ENCODE measurements around the gene ATRN. TPM values are rescaled to one million over a fixed set of nuclear protein-coding genes. Genes with fewer than 3 reads are reported as not detected.

The ATRN gene
- total RNA-seq, 2 experiments from 2014 or later: 7.3 to 7.8 TPM

DNA sequence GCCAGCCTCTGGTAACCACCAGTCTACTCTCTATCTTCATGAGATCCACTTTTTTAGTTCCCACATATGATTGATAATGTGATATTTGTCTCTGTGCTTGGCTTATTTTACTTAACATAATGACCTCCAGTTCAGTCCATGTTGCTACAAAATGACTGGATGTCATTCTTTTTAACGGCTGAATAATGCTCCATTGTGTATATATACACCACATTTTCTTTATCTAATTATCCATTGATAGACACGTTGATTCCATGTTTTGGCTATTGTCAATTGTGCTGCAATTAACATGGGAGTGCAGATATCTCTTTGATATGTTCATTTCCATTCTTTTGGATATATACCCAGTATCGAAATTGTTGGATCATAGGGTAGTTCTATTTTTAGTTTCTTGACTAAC, 89.3 kb downstream of the ATRN start:
- ChIA-PET POLR2A (no interaction called here), CTCF (interaction anchor here (0.7 to 1.7 kb wide), 2 partner anchors 20 to 257 kb away, joined by 3 read pairs; no protein-coding TSS in a partner anchor)
- Mint-ChIP-seq H3K9me3 (no peaks in the 10 kb centered on the region), H3K4me1 (ENCODE audit: low read depth) (no peaks in the 10 kb centered on the region), H3K4me3 (no peak overlapping the region), H3K27ac (no peak overlapping the region), H3K27me3 (no peaks in the 10 kb centered on the region), H3K36me3 (peaks cover 3% of the 10 kb centered on the region)
- intact Hi-C loops (cut with micrococcal nuclease): loop anchor here (10.0 kb wide), 1 partner anchor 155 kb away; the partner anchor contains the start of gene SIGLEC1
- no peak for DNase-seq

DNA sequence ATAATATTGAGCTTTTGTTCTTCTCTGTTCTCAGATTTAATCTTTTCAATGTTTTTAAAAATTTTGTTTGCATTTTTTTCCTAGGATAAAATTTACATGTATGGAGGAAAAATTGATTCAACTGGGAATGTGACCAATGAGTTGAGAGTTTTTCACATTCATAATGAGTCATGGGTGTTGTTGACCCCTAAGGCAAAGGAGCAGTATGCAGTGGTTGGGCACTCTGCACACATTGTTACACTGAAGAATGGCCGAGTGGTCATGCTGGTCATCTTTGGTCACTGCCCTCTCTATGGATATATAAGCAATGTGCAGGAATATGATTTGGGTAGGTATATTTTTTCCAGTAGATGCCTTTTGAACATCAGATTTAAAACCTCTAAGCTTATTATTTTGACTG, 89.8 kb downstream of the ATRN start:
- intact Hi-C loops (cut with micrococcal nuclease): loop anchor here (10.0 kb wide), 1 partner anchor 154 kb away; the partner anchor contains the start of gene SIGLEC1
- no peak overlapping the region for H3K4me3 Mint-ChIP-seq
- CTCF ChIA-PET: interaction anchor here (1.7 kb wide), 1 partner anchor 258 kb away, joined by 3 read pairs; no protein-coding TSS in a partner anchor
- H3K27me3 Mint-ChIP-seq: no peaks in the 10 kb centered on the region
- POLR2A ChIA-PET: no interaction called here
- no peaks in the 10 kb centered on the region for H3K9me3 Mint-ChIP-seq
- no peak for DNase-seq
- no peaks in the 10 kb centered on the region for H3K4me1 Mint-ChIP-seq (ENCODE audit: low read depth)
- H3K36me3 Mint-ChIP-seq: peaks cover 3% of the 10 kb centered on the region
- no peak overlapping the region for H3K27ac Mint-ChIP-seq

DNA sequence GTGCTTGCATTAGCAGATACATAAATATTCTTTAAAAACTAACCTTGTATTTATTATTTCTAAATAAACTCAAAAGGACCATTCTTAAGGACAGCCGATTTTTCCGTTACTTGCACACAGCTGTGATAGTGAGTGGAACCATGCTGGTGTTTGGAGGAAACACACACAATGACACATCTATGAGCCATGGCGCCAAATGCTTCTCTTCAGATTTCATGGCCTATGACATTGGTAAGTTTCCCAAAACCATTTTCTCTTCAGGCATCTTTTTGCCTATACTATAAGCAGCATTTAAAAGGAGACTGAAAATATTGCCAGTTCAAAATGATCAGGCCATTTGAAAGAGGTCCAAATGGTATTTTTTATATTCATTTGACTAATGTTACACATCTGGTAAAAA, 92.3 kb downstream of the ATRN start:
- Mint-ChIP-seq H3K36me3 (peaks cover 7% of the 10 kb centered on the region), H3K27me3 (no peaks in the 10 kb centered on the region), H3K9me3 (no peaks in the 10 kb centered on the region), H3K27ac (no peak overlapping the region), H3K4me3 (no peak overlapping the region), H3K4me1 (ENCODE audit: low read depth) (no peaks in the 10 kb centered on the region)
- intact Hi-C loops (cut with micrococcal nuclease): loop anchor here (10.0 kb wide), 1 partner anchor 152 kb away; the partner anchor contains the start of gene SIGLEC1
- DNase-seq: no peak
- CTCF ChIA-PET: interaction anchor here (0.6 to 4.9 kb wide), 16 partner anchors 8 to 182 kb away, joined by 3 to 25 read pairs (median 4); no protein-coding TSS in a partner anchor
- POLR2A ChIA-PET: no interaction called here

DNA sequence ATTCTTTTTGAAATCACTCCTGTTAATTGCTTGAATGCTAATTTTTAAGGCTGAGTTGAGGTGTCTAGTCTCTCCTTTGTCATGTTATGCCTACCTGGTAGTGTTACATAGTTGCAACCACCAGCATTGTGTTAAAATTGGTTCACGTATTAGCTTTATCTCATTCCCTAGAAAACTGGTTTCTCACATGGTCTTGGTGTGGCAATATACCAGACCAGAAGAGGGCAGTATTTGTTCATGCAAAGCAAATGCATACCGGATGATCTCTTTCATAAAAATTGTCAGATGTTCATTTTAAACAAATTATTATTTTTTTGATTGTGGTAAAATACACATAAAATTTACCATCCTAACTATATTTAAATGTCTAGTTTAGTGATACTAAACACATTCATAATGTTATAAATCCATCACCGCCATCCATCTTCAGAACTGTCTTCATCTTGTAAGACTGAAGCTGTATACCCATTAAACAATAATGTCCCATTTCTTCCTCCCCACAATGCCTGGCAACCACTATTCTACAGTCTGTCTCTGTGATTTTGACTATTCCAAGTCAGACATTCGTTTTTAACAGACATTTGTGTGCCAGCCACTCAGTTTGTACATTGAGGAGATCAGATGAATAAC, 92.8 kb downstream of the ATRN start:
- peaks cover 7% of the 10 kb centered on the region for H3K36me3 Mint-ChIP-seq
- no peaks in the 10 kb centered on the region for H3K27me3 Mint-ChIP-seq
- ChIA-PET CTCF (interaction anchor here (0.6 to 4.9 kb wide), 16 partner anchors 8 to 300 kb away, joined by 3 to 25 read pairs (median 4); no protein-coding TSS in a partner anchor), POLR2A (no interaction called here)
- H3K9me3 Mint-ChIP-seq: no peaks in the 10 kb centered on the region
- no peak overlapping the region for H3K27ac Mint-ChIP-seq
- intact Hi-C loops (cut with micrococcal nuclease): loop anchor here (10.0 kb wide), 1 partner anchor 151 kb away; the partner anchor contains the start of gene SIGLEC1
- DNase-seq: no peak
- no peak overlapping the region for H3K4me3 Mint-ChIP-seq
- no peaks in the 10 kb centered on the region for H3K4me1 Mint-ChIP-seq (ENCODE audit: low read depth)

DNA sequence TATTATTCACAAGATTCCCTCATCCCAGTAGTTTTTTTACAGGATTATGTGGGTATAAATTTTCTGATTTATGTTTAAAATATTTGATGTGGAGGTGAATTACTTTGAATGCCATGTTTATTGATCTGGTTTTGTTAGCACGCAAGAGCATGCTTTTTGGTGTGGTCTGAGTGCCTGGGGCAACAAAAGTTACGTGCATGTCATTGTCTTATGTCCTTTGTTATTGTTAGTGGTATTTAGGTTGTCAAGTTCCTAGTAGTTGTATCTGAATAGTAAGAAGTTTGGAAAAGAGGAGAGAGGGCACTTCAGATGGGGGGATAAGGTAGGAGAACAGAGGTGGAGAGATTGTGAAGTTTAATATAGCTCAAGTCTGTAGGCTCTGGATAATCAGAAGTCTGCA, 95.0 kb downstream of the ATRN start:
- Mint-ChIP-seq H3K4me1 (ENCODE audit: low read depth) (no peaks in the 10 kb centered on the region), H3K36me3 (peaks cover 7% of the 10 kb centered on the region), H3K9me3 (no peaks in the 10 kb centered on the region), H3K27me3 (no peaks in the 10 kb centered on the region), H3K27ac (no peak overlapping the region), H3K4me3 (no peak overlapping the region)
- no peak for DNase-seq
- intact Hi-C loops (cut with micrococcal nuclease): loop anchor here (10.0 kb wide), 1 partner anchor 149 kb away; the partner anchor contains the start of gene SIGLEC1
- ChIA-PET CTCF (interaction anchor here (0.7 to 4.9 kb wide), 2 partner anchors 145 to 382 kb away, joined by 3 to 25 read pairs; no protein-coding TSS in a partner anchor), POLR2A (no interaction called here)

DNA sequence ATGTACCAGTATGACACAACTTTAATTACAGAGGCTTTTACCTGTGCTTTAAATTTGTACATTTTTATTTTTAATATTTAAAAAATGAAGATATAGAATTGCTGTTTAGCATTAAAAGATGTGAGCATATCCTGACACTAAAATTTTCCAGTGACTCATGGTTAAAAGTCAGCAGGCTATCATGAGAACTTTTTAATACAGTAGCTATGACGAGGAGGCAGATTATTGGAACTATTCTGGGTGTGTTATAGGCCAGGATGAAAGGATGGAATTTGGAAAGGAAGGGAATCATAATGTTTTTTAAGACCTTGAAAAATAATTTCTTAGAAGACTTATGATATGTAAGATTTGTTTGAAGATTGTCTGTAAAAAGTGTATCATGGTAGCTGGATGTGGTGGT, 101.3 kb downstream of the ATRN start:
- no peak overlapping the region for H3K27ac Mint-ChIP-seq
- DNase-seq: no peak
- no peaks in the 10 kb centered on the region for H3K9me3 Mint-ChIP-seq
- ChIA-PET CTCF (no interaction called here), POLR2A (no interaction called here)
- H3K27me3 Mint-ChIP-seq: no peaks in the 10 kb centered on the region
- H3K4me1 Mint-ChIP-seq (ENCODE audit: low read depth): no peaks in the 10 kb centered on the region
- intact Hi-C loops (cut with micrococcal nuclease): no loop called here
- peaks cover 15% of the 10 kb centered on the region for H3K36me3 Mint-ChIP-seq
- no peak overlapping the region for H3K4me3 Mint-ChIP-seq

DNA sequence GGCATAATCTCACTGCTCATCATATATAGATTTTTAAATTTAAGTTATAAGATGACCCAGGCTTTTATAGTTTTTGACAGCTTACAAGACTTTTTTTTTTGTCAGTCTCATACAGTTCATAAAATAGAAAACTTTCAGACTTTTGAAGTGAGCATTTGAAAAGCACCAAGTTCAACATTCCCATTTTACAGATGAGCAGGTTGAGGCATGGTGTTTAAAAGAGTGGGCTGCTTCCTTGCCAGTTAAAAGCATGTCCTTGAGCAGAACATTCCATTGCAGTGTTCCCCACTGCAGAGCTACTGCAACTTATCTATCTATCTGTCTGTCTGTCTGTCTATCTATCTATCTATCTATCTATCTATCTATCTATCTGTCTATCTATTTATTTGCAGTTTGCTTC, 105.5 kb downstream of the ATRN start:
- Mint-ChIP-seq H3K36me3 (peaks cover 25% of the 10 kb centered on the region), H3K9me3 (no peaks in the 10 kb centered on the region), H3K27ac (no peak overlapping the region), H3K4me1 (ENCODE audit: low read depth) (no peaks in the 10 kb centered on the region), H3K27me3 (no peaks in the 10 kb centered on the region), H3K4me3 (no peak overlapping the region)
- ChIA-PET CTCF (no interaction called here), POLR2A (no interaction called here)
- intact Hi-C loops (cut with micrococcal nuclease): no loop called here
- DNase-seq: no peak

DNA sequence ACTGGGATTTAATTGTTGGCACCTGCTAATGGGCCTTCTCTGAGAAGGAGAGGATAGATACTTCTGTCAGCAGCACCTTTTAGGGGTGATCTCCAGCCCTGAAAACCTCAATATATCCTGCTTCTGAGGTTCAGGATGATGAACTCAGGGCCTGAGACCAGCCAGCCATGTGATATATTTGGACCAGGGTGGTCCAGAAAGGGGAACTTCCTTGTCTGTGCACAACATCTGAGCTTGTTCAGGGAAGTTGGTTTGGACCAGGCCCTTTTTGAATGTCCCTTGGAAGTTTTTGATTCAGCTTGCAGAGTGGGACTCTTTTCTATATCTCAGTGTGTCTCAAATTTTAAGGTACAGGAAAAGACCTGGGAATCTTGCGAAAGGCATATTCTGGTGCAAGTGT, 106.5 kb downstream of the ATRN start:
- Mint-ChIP-seq H3K4me3 (no peak overlapping the region), H3K27ac (no peak overlapping the region), H3K36me3 (peaks cover 28% of the 10 kb centered on the region), H3K9me3 (no peaks in the 10 kb centered on the region), H3K4me1 (ENCODE audit: low read depth) (no peaks in the 10 kb centered on the region), H3K27me3 (no peaks in the 10 kb centered on the region)
- CTCF ChIA-PET: no interaction called here
- intact Hi-C loops (cut with micrococcal nuclease): no loop called here
- no peak for DNase-seq
- POLR2A ChIA-PET: no interaction called here

DNA sequence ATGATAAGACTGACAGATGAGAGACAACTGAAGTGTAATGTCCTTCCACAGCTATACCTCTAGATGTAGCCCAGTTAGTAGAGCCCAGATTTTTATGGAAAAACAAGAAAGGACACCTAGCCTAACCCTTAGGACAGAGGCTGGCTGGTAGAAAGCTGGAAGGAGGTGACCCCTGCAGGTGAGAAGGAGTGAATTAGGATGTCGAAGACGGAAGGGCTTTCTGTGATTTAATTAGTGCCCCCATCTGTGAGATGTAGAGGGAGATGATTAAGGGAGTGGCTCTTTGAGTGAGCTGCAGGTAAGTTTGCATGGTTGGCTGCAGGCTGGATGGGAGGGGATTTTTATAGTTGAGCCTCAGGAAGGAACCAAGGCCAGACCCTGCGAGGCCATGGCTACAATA, 109.6 kb downstream of the ATRN start:
- Mint-ChIP-seq H3K27me3 (no peaks in the 10 kb centered on the region), H3K9me3 (no peaks in the 10 kb centered on the region), H3K27ac (no peak overlapping the region), H3K36me3 (peaks cover 45% of the 10 kb centered on the region), H3K4me3 (no peak overlapping the region), H3K4me1 (ENCODE audit: low read depth) (no peaks in the 10 kb centered on the region)
- DNase-seq: no peak
- intact Hi-C loops (cut with micrococcal nuclease): no loop called here
- CTCF ChIA-PET: interaction anchor here (0.6 to 0.8 kb wide), 2 partner anchors 16 to 21 kb away, joined by 3 read pairs; no protein-coding TSS in a partner anchor
- POLR2A ChIA-PET: no interaction called here

DNA sequence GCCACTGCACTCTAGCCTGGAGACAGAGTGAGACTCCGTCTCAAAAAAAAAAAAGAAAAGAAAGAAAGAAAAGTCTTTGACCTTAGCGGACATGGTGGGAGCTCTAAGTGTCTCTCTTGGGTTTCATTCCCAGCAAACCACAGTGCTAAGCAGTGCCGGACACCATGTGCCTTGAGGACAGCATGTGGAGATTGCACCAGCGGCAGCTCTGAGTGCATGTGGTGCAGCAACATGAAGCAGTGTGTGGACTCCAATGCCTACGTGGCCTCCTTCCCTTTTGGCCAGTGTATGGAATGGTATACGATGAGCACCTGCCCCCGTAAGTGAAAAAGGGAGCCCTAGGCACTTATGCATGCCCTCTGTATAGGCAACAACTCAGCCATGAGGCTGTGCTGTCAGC, 112.9 kb downstream of the ATRN start:
- H3K4me3 Mint-ChIP-seq: no peak overlapping the region
- intact Hi-C loops (cut with micrococcal nuclease): no loop called here
- peaks cover 45% of the 10 kb centered on the region for H3K36me3 Mint-ChIP-seq
- no peaks in the 10 kb centered on the region for H3K9me3 Mint-ChIP-seq
- H3K27ac Mint-ChIP-seq: no peak overlapping the region
- ChIA-PET POLR2A (no interaction called here), CTCF (no interaction called here)
- no peaks in the 10 kb centered on the region for H3K4me1 Mint-ChIP-seq (ENCODE audit: low read depth)
- DNase-seq: no peak
- no peaks in the 10 kb centered on the region for H3K27me3 Mint-ChIP-seq

DNA sequence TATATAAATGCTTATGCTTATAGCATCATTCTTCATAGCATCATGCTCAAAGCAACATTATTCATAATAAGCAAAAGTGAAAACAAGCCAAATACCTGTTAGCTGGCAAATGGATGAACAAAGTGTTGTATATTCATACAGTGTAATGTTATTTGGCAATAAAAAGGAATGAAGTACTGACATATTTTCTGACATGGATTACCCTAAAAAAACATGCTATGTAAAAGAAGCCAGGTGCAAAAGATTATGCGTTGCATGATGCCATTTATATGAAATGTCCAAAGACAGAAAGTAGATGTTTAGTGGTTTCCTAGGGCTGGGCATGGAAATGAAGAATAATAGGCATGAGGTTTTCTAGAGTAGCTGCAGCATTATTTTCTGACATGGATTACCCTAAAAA, 115.3 kb downstream of the ATRN start:
- Mint-ChIP-seq H3K27ac (no peak overlapping the region), H3K4me1 (ENCODE audit: low read depth) (no peaks in the 10 kb centered on the region), H3K36me3 (peaks cover 45% of the 10 kb centered on the region), H3K27me3 (no peaks in the 10 kb centered on the region), H3K9me3 (no peaks in the 10 kb centered on the region), H3K4me3 (no peak overlapping the region)
- intact Hi-C loops (cut with micrococcal nuclease): no loop called here
- no peak for DNase-seq
- ChIA-PET CTCF (no interaction called here), POLR2A (no interaction called here)

DNA sequence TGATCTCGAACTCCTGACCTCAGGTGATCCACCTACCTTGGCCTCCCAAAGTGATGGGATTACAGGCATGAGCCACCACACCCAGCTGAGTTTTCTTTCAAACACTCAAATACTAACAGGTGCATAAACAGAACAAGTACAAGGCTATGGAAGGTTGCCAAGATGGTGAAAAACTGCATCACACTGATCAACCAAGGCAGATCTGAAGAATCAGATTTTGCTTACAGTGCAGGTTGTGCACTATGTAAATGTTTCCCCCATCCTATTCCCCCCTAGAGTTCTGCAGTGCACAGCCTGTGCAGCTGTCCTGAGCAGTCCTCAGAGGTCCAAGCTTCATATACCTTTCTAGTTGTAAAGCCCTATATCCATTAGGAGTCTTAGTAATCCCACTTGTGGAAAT, 119.3 kb downstream of the ATRN start:
- ChIA-PET POLR2A (no interaction called here), CTCF (no interaction called here)
- Mint-ChIP-seq H3K4me3 (no peak overlapping the region), H3K36me3 (peaks cover 34% of the 10 kb centered on the region), H3K9me3 (no peaks in the 10 kb centered on the region), H3K27ac (no peak overlapping the region), H3K27me3 (no peaks in the 10 kb centered on the region), H3K4me1 (ENCODE audit: low read depth) (no peaks in the 10 kb centered on the region)
- intact Hi-C loops (cut with micrococcal nuclease): no loop called here
- DNase-seq: no peak

DNA sequence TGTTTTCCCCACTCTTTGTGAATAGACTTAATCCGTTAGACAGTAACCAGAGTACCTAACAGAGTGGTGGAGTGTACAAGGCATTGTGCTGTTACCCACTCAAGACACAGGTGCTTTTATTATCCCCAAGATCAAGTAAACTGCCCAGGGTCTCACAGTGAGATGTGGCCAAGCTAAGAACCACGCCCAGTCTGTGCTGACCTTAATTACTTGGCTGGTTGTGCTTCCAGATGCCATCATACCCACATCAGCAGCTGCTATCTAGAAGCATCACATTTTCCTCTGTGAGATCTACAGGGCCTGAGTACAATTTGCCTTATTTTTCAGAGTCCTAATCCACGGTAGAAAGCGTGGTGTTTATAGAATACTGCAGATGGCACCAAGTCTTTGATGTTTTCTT, 122.1 kb downstream of the ATRN start:
- POLR2A ChIA-PET: no interaction called here
- Mint-ChIP-seq H3K4me1 (ENCODE audit: low read depth) (no peaks in the 10 kb centered on the region), H3K36me3 (peaks cover 28% of the 10 kb centered on the region), H3K9me3 (no peaks in the 10 kb centered on the region), H3K27me3 (no peaks in the 10 kb centered on the region), H3K27ac (no peak overlapping the region), H3K4me3 (no peak overlapping the region)
- intact Hi-C loops (cut with micrococcal nuclease): no loop called here
- DNase-seq: no peak
- CTCF ChIA-PET: no interaction called here

Data from activated CD4-positive, alpha-beta memory T cell treated with anti-CD3 and anti-CD28 coated beads for 36 hours (primary cell).